Limb (tissue), 2 donors: ENCODE data around the gene NOB1.
"Not testable (repeated sequence)": the region's sequence is repeated elsewhere in the genome, so short reads cannot be mapped to it uniquely, and the experiment has no call there.

Source experiments
- DNase-seq, 2 donors: peaks; one replicate each; pipeline ENCODE4 v3.0.0-alpha.2; 2016; ENCODE audit errors: extremely low spot score in 2 of 2

NOB1 gene

DNA sequence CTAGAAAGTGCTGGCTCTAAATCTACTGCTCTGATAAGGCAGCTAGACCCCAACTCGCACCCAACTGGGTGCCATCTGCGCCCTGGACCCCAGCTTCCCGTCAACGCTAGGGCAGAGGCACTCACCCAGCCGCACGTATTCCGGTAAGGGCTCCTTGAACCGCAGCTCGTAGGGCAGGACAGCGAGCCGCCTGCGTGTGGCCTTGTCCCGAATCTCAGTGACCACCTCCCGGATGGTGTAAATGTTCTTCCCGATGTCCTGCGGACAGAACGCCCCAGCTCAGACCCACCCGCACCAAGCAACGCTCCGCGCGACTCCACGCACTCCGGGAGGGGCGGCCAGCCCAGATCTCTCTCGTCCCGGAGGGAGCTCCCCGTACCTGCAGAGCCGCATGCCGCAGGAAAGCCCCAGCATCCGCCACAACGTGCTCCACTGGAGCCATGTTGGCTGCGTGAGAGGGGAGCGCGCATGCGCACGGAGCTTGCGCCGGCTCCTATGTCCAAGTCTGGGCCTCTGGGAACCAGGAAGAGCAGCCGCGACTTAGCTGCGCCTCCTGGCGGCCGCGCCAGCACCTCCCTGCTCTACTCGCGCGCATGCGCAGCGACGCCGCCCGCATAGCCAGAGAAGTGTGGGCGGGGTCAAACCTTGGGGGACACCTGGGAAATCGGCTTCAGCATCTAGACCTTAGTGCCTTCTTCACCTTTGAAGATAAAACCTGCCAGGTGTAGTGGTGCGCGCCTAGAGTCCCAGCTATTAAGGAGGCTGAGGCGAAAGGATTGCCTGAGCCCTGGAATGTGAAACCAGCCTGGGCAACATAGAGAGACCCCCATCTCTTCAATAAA lies at the start of gene NOB1:
TSS of gene NOB1 (minus strand) at position 458 of the 842 bp plus-strand sequence. CDS start at position 442, 16 bp downstream.
- DNase-seq, result peak; percentile 97 to 98

- peak in 1 of 2 donors; percentile 45 for DNase-seq
These were observed 49.6 kb upstream of the NOB1 start for GRCh38 chr16:69804297-69804696.

DNA sequence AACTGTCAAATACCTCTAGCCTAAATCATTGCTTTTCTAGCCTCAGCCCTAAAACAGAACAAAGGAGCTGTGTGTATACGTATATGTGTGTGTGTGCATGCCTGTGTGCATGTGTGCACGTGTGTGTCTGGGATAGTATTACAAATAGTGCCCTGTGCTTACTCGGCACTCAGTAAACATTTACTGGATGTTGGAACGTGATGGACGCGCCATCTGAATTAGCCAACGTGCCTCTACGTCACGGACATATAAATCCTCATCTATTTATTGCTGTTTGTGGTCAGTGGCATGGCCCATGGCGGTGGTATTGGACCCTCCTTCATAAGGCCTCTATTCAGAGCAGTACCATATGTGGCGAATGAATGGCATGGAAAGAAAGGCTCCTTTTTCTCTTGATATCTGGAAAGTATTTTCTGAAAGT lies 44.9 kb upstream of the NOB1 start:
- peak; percentile 47 to 55 for DNase-seq

GRCh38 chr16:69798466-69798865 lies 43.7 kb upstream of the NOB1 start:
- peak in 1 of 2 donors; percentile 38 for DNase-seq

GRCh38 chr16:69796285-69797118 lies 41.8 kb upstream of the NOB1 start:
- peak; percentile 53 to 83 for DNase-seq

- DNase-seq, result no peak
These were observed 39.8 kb upstream of the NOB1 start for GRCh38 chr16:69794486-69794885.

- no peak for DNase-seq
These were observed 38.8 kb upstream of the NOB1 start for GRCh38 chr16:69793526-69793925.

- DNase-seq, result not testable (repeated sequence)
These were observed 36.7 kb upstream of the NOB1 start for GRCh38 chr16:69791391-69791847.

GRCh38 chr16:69787883-69788282 lies 33.2 kb upstream of the NOB1 start:
- DNase-seq, result no peak

DNA sequence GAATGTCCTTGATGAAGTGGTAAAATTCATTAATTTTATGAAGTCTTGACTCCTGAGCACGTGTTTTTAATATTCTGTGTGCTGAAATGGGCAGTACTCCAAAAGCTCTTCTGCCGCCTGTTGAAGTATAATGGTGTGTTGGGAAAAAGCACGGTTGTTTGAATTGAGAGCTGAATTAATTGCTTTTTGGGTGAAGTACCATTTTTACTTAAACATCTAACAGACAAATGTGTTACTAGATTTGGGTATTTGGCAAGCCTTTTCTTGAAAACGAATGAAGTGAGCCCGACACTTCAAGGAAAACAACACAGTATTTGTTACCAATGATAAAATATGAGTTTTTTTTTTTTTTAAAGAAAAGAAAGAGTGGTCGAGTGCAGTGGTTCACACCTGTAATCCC lies 29.9 kb upstream of the NOB1 start:
- no peak for DNase-seq

GRCh38 chr16:69781118-69781517 lies 26.4 kb upstream of the NOB1 start:
- no peak for DNase-seq

DNA sequence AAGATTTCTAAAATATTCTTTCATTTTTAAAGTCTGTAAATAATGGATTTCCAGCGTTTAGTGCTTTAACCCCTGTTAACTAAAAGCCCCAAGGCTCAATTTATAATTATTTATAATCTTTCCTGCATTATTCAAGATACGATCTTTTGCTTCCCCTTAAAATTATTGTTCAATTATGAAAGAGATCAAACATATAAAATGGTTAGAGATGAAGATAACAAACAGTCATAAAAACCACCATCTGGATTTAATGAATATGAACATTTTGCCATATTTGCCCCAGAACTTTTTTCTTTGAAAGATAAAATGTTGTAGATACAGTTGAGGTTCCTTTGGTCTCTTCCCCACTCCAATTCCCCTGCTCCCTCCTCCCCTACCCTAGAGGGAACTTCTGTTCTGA lies 25.0 kb upstream of the NOB1 start:
- no peak for DNase-seq

DNA sequence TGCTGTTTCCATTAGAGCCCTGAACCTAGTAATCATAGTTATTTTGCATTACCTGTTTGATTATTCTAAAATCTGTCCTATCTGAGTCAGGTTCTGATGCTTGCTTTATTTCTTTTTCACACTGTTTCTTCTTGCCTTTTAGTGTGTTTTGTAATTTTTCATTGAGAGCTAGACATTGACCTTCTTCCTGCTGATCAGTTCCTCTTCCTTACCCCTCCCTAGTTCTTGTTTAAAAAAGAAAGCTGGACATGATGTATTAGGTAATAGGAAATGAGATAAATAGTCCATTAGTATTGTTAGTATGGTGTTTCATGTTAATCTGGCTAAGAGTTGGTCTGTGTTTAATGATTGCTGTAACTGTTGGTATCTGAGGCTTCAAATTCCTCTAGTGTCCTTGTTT lies 20.8 kb upstream of the NOB1 start:
- no peak for DNase-seq

- no peak for DNase-seq
These were observed 18.7 kb upstream of the NOB1 start for GRCh38 chr16:69773260-69773947.

DNA sequence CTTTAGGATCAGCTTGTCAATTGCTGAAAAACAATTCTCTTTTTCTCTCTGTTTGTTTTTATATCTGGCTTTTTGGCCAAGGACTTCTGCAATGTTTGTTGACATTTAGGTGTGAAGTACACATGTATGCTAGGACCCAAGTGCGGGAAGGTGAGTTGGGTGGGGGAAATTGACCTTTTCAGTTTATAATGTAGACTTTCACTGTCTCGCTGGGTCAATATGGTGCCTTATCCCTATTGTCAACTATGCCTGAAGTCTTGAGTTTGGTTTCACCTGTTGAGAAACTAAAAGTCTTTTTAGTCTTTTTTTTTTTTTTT lies 16.9 kb upstream of the NOB1 start:
- no peak for DNase-seq

DNA sequence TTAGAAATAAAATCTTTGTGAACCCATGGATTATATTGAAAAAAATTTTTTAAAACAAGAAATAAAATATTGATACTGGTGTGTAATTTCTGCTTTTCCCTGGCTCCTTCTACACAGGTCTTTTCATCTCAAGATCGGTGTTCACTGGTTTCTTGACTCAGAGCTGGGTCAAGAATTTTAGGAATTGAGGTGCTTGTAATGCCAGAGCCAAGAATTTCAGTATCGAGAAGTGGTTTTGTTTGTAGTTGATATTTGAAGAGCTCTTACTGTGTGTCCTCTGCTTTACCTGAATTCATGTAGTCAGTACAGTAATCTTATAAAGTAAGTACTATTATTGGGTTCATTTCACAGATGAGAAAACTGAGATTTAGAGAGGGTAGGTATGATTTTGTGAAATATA lies 14.7 kb upstream of the NOB1 start:
- no peak for DNase-seq

GRCh38 chr16:69768666-69769065 lies 13.9 kb upstream of the NOB1 start:
- peak in 1 of 2 donors; percentile 59 for DNase-seq

DNA sequence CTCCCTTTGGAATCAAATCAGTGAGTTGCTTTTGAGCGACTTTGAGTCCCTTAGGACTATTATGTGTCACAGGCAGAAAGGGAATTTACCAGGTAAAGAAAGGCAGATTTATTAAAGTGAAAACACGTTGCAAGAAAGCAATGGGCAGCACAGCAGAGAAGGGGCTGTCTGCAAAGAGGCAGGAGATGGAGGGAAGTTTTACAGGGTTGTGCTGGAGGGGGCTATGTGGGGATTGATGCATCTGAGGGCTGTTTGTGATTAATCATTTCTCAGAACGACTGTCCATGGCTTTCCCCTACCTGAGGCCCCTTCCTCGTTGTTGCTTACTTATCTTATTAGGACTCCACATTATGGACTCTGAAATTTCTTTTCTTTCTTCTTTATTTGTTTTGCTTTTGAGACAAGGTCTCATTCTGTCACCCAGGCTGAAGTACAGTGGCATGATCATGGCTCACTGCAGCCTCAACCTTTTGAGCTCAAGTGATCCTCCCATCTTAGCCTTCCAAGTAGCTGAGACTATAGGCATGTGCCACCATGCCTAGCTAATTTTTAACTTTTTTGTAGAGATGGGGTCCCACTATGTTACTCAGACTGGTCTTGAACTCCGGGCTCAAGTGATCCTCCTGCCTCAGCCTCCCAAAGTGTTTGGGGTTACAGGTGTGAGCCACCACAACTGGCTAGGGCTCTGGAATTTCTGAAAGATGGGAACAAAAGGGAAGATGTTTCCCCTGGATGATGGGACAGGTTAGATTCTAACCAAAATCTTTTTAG lies 12.9 kb upstream of the NOB1 start:
- DNase-seq, result no peak

DNA sequence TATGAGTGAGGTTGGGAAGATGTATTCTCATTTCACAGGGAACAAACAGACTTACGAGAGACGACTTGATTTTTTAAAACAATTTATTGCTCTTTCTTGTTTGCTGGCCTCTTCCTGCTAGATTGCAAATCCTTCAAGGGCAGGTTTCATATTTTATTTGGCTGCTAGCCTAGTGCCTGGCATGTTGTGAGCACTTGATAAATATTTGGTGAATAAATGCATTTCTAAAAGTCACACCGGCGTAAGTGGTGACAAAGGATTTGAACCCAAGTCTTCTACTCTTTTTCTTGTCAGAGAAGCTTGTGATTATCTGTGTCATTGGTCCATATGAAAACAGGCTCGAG lies 8.8 kb upstream of the NOB1 start:
- DNase-seq, result no peak

GRCh38 chr16:69762814-69763598 lies 8.3 kb upstream of the NOB1 start:
- peak in 1 of 2 donors; percentile 13 for DNase-seq
